Suprapubic skin (tissue), 4 donors: ENCODE data around the gene SEC22B.
"Not testable (repeated sequence)": the region's sequence is repeated elsewhere in the genome, so short reads cannot be mapped to it uniquely, and the experiment has no call there.

Experiments used
- CTCF ChIP-seq, 2 donors: fragments of 200-600 bp in 1 of 2; fragments of 450-650 bp in 1 of 2; sonication (generic) in 1 of 2; IDR thresholded peaks; one replicate each; pipeline ENCODE4 v1.5.1; 2016 to 2019; ENCODE audit warnings: antibody characterized with exemption in 2 of 2, mild to moderate bottlenecking in 1 of 2, moderate library complexity in 1 of 2
- EP300 ChIP-seq: sonication (generic); formaldehyde crosslinking; IDR thresholded peaks from one replicate; pipeline ENCODE4 v1.6.1; 2017; ENCODE audit warnings: antibody characterized with exemption
- POLR2A ChIP-seq, 2 donors: fragments of 450-650 bp; IDR thresholded peaks; one replicate each; pipeline ENCODE4 v1.6.1; 2017; ENCODE audit warnings: antibody characterized with exemption in 2 of 2, mild to moderate bottlenecking in 2 of 2, moderate library complexity in 2 of 2
- POLR2AphosphoS5 ChIP-seq, 3 donors: sonication (generic); formaldehyde crosslinking; IDR thresholded peaks; one replicate each; pipeline ENCODE4 v1.6.1; 2017; ENCODE audit warnings: antibody characterized with exemption in 3 of 3

DNA sequence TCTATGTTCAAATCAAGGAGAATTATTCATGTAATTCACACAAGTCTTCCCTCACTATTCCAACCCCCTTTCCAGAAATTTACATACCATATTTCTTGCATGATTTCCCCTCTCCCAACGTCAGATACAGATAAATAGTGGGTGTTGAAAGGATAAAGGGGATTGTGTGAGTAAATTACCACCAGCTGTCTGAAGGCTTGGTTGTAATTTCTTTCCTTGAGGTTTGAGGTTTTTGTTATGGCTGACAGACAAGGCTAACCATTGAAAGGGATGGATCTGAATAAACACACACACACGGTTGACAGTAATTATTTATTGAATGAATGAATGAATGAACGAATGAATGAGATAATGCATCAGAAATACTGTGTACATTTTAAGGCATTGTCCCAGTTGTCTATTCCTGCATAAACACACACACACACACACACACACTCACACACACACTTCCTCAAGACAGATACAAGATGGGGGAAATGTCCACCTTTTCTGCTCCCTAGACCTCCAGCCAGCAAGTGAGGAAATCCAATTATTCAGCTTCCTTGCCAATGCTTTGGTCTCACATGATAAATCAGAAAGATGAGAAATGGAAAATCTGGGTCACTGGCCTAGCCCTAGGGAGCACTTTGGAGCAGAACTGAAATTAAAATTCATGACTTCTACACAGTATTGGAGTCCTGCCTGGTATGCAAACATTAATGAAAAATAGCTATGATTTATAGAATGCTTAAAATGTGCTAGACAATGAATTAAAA lies 41.0 kb upstream of the SEC22B start:
- not testable (repeated sequence) for TF ChIP-seq CTCF (IDR thresholded peaks at IDR 0.05); POLR2AphosphoS5 (IDR thresholded peaks at IDR 0.05); POLR2A (IDR thresholded peaks at IDR 0.05); EP300
